Measurements from ENCODE around the gene UBE2F. TPM values are rescaled to one million over a fixed set of nuclear protein-coding genes. Genes with fewer than 3 reads are reported as not detected.

The UBE2F gene
- polyA plus RNA-seq, 6 donors from 2014 or later, result 50.7 to 64.6 (median 60.0) TPM

DNA sequence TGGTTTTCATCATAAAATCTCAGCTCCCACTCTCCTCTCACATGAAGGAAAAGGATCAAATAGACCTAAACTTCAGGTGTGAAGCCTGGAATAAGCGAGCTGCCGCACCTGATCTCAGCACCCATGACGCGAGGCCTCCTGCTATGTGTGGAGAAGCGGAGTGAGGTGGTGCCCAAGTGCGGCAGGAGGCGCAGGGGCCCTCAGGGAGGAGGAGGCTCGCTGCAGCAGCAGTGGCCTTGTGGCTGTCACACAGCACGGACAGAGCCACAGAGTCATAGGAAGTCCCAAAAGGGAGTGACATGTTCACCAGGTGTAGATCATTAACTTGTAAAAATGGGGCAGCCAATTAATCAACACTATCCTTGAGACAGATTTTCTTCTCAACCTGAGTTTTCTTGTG is 103.1 kb downstream of the UBE2F start:
- DNase-seq, result no peak
- no peaks in the 10 kb centered on the region for H3K27me3 Mint-ChIP-seq
- no peak overlapping the region for H3K4me3 Mint-ChIP-seq
- ATAC-seq (ENCODE audit: low read depth in 2 of 2), result no peak
- peaks cover 0 to 3% (median 2%) of the 10 kb centered on the region in 3 donors for H3K4me1 Mint-ChIP-seq
- peaks cover 25 to 33% of the 10 kb centered on the region in 2 donors for H3K36me3 Mint-ChIP-seq
- H3K9me3 Mint-ChIP-seq, result peaks cover 0 to 6% (median 0%) of the 10 kb centered on the region in 7 donors
- H3K27ac Mint-ChIP-seq, result no peak overlapping the region

DNA sequence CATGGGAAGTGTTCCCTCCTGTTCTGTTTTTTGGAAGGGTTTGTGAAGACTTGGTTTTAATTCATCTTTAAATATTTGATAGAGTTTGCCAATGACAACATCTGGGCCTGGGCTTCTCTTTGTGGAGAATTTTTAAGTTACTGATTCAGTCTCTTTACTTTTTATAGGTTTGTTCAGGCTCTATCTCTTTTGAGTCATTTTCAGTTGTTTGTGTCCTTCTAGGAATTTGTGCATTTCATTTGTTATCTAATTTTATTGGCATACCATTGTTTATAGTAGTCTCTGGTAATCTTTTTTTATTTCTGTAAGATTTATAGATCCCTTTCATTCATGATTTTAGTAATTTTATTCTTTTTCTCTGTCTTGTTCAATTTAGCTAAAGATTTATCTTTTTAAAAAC is 108.6 kb downstream of the UBE2F start:
- Mint-ChIP-seq H3K4me3 (no peak overlapping the region), H3K27me3 (no peaks in the 10 kb centered on the region), H3K9me3 (peaks cover 0 to 7% (median 3%) of the 10 kb centered on the region in 7 donors), H3K4me1 (peaks cover 0 to 4% (median 0%) of the 10 kb centered on the region in 3 donors), H3K36me3 (peaks cover 38 to 45% of the 10 kb centered on the region in 2 donors), H3K27ac (peak overlapping the region in 1 of 6 donors; percentile 19)
- DNase-seq, result no peak
- no peak for ATAC-seq (ENCODE audit: low read depth in 2 of 2)

DNA sequence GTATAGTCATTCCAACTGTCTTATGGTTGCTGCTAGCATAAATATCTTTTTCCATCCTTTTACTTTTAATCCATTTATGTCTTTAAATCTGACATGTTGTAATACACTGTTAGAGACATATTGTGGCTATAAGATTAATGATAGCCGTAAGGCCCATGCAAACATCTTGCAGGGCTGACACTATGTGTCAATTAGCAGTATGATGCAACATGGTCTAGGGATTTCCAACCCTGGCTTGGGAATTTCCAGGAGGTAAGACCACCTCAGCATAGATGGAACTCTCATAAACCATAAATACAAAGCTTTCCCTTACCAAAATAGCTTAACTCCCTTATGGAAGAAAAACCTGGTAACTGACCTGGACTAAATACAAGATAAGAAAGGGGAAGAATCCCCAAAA is 110.5 kb downstream of the UBE2F start:
- ATAC-seq (ENCODE audit: low read depth in 2 of 2) (no peak), DNase-seq (no peak)
- Mint-ChIP-seq H3K9me3 (peaks cover 0 to 9% (median 3%) of the 10 kb centered on the region in 7 donors), H3K27me3 (no peaks in the 10 kb centered on the region), H3K4me1 (peaks cover 0 to 4% (median 0%) of the 10 kb centered on the region in 3 donors), H3K27ac (no peak overlapping the region), H3K4me3 (no peak overlapping the region), H3K36me3 (peaks cover 35 to 43% of the 10 kb centered on the region in 2 donors)

DNA sequence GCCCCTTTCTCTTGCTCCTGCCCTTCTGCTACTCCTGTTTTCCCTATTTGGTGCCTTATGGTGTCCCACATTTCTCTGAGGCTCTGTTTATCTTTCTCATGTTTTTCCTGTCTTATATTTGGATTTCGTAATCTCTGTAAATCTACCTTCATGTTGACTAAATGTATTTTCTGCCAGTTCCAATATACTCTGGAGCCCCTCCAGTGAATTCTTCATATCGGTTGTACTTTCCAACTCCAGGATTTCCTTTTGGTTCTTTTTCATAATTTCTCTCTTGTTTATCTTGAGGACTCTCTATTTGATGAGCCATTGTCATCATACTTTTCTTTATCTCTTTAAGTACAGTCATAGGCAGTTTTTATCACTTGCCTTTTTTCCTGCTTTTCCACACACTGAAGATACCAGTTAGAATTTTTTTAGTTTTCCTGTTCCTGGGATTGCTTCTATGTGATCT is 113.1 kb downstream of the UBE2F start:
- peaks cover 0 to 2% (median 0%) of the 10 kb centered on the region in 3 donors for H3K4me1 Mint-ChIP-seq
- ATAC-seq (ENCODE audit: low read depth in 2 of 2) (no peak), DNase-seq (no peak)
- H3K27ac Mint-ChIP-seq, result peak overlapping the region in 1 of 6 donors; percentile 31
- H3K9me3 Mint-ChIP-seq, result peaks cover 0 to 6% (median 3%) of the 10 kb centered on the region in 7 donors
- H3K36me3 Mint-ChIP-seq, result peaks cover 32 to 48% of the 10 kb centered on the region in 2 donors
- H3K27me3 Mint-ChIP-seq, result no peaks in the 10 kb centered on the region
- H3K4me3 Mint-ChIP-seq, result no peak overlapping the region

DNA sequence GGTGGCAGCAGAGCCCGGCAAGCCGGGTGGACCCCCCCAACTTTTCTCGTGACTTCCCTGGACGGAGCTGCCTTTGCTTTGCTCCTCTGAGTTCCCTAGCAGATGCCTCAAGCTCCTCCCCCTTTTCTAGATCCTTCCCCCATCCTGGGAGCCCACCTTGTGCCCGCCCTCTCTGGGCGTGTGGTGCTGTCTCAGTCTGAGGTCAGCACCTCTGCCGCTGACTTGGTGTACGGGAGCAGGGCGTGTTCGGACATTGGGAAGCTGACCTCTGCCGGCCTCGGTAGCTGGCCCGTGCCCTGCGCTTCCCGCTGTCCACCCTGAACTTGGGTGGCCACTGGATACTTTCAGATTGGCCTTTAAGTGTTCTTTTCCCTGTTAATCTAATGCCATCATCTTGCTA is 113.7 kb downstream of the UBE2F start:
- Mint-ChIP-seq H3K4me3 (no peak overlapping the region), H3K4me1 (peaks cover 0 to 3% (median 0%) of the 10 kb centered on the region in 3 donors), H3K36me3 (peaks cover 37 to 52% of the 10 kb centered on the region in 2 donors), H3K27ac (no peak overlapping the region), H3K27me3 (no peaks in the 10 kb centered on the region), H3K9me3 (peaks cover 0 to 4% (median 3%) of the 10 kb centered on the region in 7 donors)
- no peak for DNase-seq
- ATAC-seq (ENCODE audit: low read depth in 2 of 2), result no peak

DNA sequence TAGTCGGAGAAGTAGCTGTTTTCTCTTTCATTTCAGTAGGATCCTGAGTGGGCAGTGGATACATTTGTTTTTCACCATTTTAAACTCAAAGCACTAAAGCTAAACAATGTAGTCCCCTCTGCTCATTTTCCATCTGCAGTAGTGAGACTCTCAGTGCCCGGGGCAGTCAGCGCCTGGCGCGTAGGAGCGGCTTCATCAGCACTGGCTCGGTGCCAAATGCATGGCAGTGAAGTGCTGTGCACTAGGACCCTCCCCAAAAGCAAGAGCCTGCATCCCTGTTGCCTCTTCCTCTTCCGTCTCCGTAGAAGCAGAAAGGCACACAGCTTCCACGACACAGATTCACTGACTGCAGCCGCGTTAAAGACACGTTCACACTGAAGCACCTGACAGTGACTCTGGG is 114.3 kb downstream of the UBE2F start:
- peaks cover 0 to 3% (median 0%) of the 10 kb centered on the region in 3 donors for H3K4me1 Mint-ChIP-seq
- no peaks in the 10 kb centered on the region for H3K27me3 Mint-ChIP-seq
- H3K4me3 Mint-ChIP-seq, result no peak overlapping the region
- DNase-seq (no peak), ATAC-seq (ENCODE audit: low read depth in 2 of 2) (no peak)
- H3K27ac Mint-ChIP-seq, result peak overlapping the region in 1 of 6 donors; percentile 22
- H3K36me3 Mint-ChIP-seq, result peaks cover 37 to 52% of the 10 kb centered on the region in 2 donors
- peaks cover 0 to 4% (median 3%) of the 10 kb centered on the region in 7 donors for H3K9me3 Mint-ChIP-seq

DNA sequence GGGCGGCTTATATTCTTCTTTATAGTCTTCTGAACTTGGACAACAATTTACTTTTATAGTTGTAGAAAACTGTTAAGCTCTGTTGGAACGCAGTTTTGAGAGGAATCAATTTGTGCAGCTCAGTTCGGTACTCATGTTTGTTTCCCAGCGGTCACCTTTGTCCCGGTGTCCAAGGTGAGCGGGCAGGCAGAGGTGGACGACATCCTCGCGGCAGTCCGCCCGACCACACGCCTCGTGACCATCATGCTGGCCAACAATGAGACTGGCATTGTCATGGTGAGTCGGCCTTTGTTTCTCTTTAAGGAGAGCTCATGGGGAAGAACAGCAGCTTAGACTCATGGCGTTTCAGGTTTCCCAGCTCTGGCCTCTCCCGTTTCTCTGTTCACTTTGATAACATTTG is 114.7 kb downstream of the UBE2F start:
- peaks cover 35 to 48% of the 10 kb centered on the region in 2 donors for H3K36me3 Mint-ChIP-seq

DNA sequence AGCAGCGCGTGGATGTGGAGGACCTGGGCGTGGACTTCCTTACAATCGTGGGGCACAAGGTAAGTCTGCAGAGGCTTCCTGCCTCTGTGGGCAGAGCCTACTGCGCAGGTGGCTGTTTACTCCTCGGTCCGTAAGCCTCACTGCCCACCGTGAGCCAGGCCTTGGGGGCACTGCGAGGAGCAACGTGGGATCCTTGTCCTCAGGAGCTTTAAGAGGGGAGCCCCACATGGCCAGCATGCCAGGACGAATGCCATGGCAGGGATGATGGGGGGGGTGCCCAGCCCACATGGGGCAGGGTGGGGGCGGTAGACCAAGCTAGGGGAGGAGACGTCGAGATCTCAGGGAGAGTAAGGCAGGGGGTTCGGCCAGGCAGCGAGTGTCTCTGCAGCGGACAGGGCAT is 115.3 kb downstream of the UBE2F start:
- H3K36me3 Mint-ChIP-seq, result peaks cover 29 to 42% of the 10 kb centered on the region in 2 donors
- H3K4me1 Mint-ChIP-seq, result peaks cover 4 to 5% (median 4%) of the 10 kb centered on the region in 3 donors
- DNase-seq, result no peak
- no peak overlapping the region for H3K27ac Mint-ChIP-seq
- peaks cover 0 to 3% (median 0%) of the 10 kb centered on the region in 7 donors for H3K9me3 Mint-ChIP-seq
- H3K27me3 Mint-ChIP-seq, result no peaks in the 10 kb centered on the region
- no peak overlapping the region for H3K4me3 Mint-ChIP-seq
- no peak for ATAC-seq (ENCODE audit: low read depth in 2 of 2)

More for the DNA sequence above, 114.7 kb downstream of the UBE2F start:
- H3K4me3 Mint-ChIP-seq, result no peak overlapping the region
- H3K27me3 Mint-ChIP-seq, result no peaks in the 10 kb centered on the region
- DNase-seq (no peak), ATAC-seq (ENCODE audit: low read depth in 2 of 2) (no peak)
- H3K4me1 Mint-ChIP-seq, result peaks cover 0 to 3% (median 0%) of the 10 kb centered on the region in 3 donors
- H3K27ac Mint-ChIP-seq, result no peak overlapping the region
- H3K9me3 Mint-ChIP-seq, result peaks cover 0 to 4% (median 3%) of the 10 kb centered on the region in 7 donors

DNA sequence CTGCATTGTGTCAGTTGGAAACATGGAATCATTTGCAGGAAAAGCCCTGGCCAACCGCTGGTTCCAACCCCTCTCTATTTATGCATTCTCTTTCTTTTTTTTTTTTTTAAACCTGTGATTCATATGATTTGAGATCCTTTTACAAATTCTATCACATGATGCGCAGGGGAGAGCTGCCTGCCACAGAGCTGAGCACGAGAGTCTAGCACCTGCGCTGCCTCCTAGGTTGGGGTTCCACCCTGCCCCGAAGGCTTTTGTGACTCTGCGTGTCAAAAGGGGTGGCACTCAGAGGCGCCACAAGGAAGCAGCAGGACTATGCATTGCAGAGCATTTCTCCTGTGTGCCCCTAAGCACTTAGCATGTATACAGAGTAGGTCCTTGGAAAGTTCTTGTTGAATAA is 116.0 kb downstream of the UBE2F start:
- ATAC-seq (ENCODE audit: low read depth in 2 of 2), result no peak
- Mint-ChIP-seq H3K4me3 (no peak overlapping the region), H3K27ac (no peak overlapping the region), H3K27me3 (no peaks in the 10 kb centered on the region), H3K36me3 (peaks cover 27 to 42% of the 10 kb centered on the region in 2 donors), H3K9me3 (peaks cover 0 to 3% (median 0%) of the 10 kb centered on the region in 7 donors), H3K4me1 (peaks cover 8 to 12% (median 10%) of the 10 kb centered on the region in 3 donors)
- DNase-seq, result no peak

DNA sequence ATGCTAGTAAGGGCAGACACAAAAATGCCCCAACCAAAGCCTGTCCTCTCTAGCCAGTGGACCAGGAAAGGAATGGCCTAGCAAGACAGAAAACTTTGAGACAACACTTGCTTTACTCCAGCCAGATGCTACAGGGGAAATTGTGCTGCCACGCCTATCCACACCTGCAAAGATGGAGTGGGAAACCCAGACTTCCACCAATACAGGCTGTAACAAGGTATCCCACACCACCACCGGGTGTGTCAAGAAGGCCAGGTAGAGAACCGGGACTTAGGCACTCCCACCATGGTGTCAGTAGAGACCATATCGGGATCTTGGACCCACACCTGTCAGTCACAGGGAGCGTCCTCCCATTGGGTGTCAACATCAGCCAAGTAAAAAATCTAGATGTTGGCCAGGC is 117.1 kb downstream of the UBE2F start:
- ATAC-seq (ENCODE audit: low read depth in 2 of 2), result no peak
- Mint-ChIP-seq H3K4me1 (peaks cover 8 to 15% (median 10%) of the 10 kb centered on the region in 3 donors), H3K27ac (no peak overlapping the region), H3K27me3 (no peaks in the 10 kb centered on the region), H3K9me3 (peaks cover 0 to 3% (median 0%) of the 10 kb centered on the region in 7 donors), H3K4me3 (no peak overlapping the region), H3K36me3 (peaks cover 27 to 35% of the 10 kb centered on the region in 2 donors)
- no peak for DNase-seq

DNA sequence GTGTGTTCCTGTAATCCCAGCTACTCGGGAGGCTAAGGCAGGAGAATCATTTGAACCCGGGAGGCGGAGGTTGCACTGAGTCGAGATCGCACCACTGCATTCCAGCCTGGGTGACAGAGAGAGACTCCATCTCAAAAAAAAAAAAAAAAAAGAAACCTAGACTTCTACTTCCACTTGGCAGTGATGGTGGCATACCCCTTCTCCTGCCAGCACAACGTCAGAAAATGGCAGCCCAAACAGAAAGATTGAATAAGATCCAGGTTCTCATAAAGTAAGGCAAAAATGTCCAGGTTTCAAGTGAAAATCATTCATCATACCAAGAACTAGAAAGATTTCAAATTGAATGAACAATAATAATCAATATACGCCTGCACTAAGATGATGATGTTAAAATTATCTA is 117.9 kb downstream of the UBE2F start:
- H3K36me3 Mint-ChIP-seq, result peaks cover 22 to 34% of the 10 kb centered on the region in 2 donors
- DNase-seq, result no peak
- H3K27ac Mint-ChIP-seq, result peak overlapping the region in 2 of 6 donors; percentile 21 to 48
- H3K4me3 Mint-ChIP-seq, result no peak overlapping the region
- ATAC-seq (ENCODE audit: low read depth in 2 of 2), result no peak
- peaks cover 8 to 15% (median 10%) of the 10 kb centered on the region in 3 donors for H3K4me1 Mint-ChIP-seq
- H3K27me3 Mint-ChIP-seq, result no peaks in the 10 kb centered on the region
- peaks cover 0 to 3% (median 0%) of the 10 kb centered on the region in 7 donors for H3K9me3 Mint-ChIP-seq

DNA sequence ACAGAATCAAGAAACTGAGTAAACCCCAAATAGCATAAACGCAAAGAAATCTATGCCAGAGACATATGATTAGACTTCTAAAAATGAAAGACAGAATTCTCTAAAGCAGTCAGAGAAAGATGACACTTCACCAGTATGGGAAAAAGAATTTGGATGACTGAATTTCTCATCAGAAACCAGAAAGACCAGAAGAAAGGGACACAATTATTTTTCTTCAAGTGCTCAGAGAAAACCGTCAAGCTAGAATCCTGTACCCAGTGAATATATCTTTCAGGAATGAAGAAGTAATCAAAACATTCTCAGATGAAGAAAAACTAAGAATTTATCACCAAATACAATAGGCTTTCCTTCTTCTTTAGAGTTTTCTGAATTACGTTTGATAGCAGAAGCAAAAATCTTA is 119.1 kb downstream of the UBE2F start:
- Mint-ChIP-seq H3K9me3 (no peaks in the 10 kb centered on the region), H3K27ac (peak overlapping the region in 1 of 6 donors; percentile 21), H3K36me3 (peaks cover 10 to 29% of the 10 kb centered on the region in 2 donors), H3K4me1 (peaks cover 8 to 15% (median 10%) of the 10 kb centered on the region in 3 donors), H3K4me3 (no peak overlapping the region), H3K27me3 (no peaks in the 10 kb centered on the region)
- no peak for ATAC-seq (ENCODE audit: low read depth in 2 of 2)
- no peak for DNase-seq

DNA sequence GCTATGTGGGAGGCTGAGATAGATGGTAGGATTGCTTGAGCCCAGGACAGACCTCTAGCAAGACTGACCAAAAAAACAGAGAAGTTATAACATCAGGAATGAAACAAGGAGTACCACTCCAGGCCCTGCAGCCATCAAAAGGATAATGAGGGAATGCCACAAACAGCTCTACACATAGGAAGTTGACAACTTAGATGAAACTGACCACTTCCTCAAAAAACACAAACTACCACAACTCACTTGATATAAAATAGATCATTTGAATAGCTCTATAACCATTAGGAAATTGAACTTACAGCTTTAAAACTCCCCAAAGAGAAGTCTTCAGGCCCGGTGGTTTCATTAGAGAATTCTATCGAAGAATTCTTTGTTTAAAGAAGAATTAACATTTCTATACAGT is 120.4 kb downstream of the UBE2F start:
- peaks cover 7 to 23% of the 10 kb centered on the region in 2 donors for H3K36me3 Mint-ChIP-seq
- peak overlapping the region in 2 of 8 donors; percentile 0 to 52 for H3K4me3 Mint-ChIP-seq
- H3K4me1 Mint-ChIP-seq, result peaks cover 10 to 15% (median 11%) of the 10 kb centered on the region in 3 donors
- H3K27ac Mint-ChIP-seq, result peak overlapping the region in 5 of 6 donors; percentile 4 to 42 (median 34)
- ATAC-seq (ENCODE audit: low read depth in 2 of 2), result peak; percentile 65
- no peaks in the 10 kb centered on the region for H3K9me3 Mint-ChIP-seq
- no peaks in the 10 kb centered on the region for H3K27me3 Mint-ChIP-seq
- no peak for DNase-seq

DNA sequence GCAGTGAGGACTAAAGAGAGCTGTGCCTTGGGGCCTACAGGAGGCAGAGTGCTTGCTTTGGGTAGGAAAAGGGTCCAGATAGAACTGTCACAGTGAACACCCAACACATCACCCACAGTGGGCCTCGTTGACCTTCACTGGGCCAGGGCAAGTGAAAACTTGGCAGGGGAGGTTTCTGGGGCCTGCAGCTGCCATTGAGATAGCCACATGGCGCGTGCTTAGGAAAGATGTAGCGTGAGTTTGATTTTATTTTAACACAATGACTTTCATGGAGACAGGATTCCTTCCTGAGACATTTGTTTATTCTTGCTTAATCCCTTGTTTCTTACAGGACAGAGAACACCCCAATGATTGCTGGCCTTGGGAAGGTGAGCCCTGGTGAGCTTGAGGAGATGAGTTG is 124.1 kb downstream of the UBE2F start:
- Mint-ChIP-seq H3K4me1 (peaks cover 11 to 19% (median 15%) of the 10 kb centered on the region in 3 donors), H3K27ac (no peak overlapping the region), H3K9me3 (no peaks in the 10 kb centered on the region), H3K36me3 (peaks cover 0 to 5% of the 10 kb centered on the region in 2 donors), H3K27me3 (no peaks in the 10 kb centered on the region), H3K4me3 (no peak overlapping the region)
- ATAC-seq (ENCODE audit: low read depth in 2 of 2) (no peak), DNase-seq (no peak)

Measured in naive B cell (primary cell).